ENCODE measurements around the gene SQSTM1.

Gene SQSTM1

GRCh38 chr5:179880066-179880650, 59.5 kb downstream of the SQSTM1 start:
- no peak for DNase-seq
- in situ Hi-C loops (cut with MboI; ENCODE audit: low pct_unique_long_range_greater_than_20kb, low sequenced_read_pairs) = no loop called here

GRCh38 chr5:179880848-179881590, 60.3 kb downstream of the SQSTM1 start:
- DNase-seq = no peak
- in situ Hi-C loops (cut with MboI; ENCODE audit: low pct_unique_long_range_greater_than_20kb, low sequenced_read_pairs) = no loop called here

- in situ Hi-C loops (cut with MboI; ENCODE audit: low pct_unique_long_range_greater_than_20kb, low sequenced_read_pairs) = no loop called here
- no peak for DNase-seq
Observed at GRCh38 chr5:179882338-179882737, 61.6 kb downstream of the SQSTM1 start.

GRCh38 chr5:179883163-179883562, 62.5 kb downstream of the SQSTM1 start:
- in situ Hi-C loops (cut with MboI; ENCODE audit: low pct_unique_long_range_greater_than_20kb, low sequenced_read_pairs) = no loop called here
- DNase-seq = no peak

- in situ Hi-C loops (cut with MboI; ENCODE audit: low pct_unique_long_range_greater_than_20kb, low sequenced_read_pairs) = no loop called here
- no peak for DNase-seq
Observed at GRCh38 chr5:179885491-179886090, 64.9 kb downstream of the SQSTM1 start.

GRCh38 chr5:179886190-179886911, 65.6 kb downstream of the SQSTM1 start:
- DNase-seq = no peak
- in situ Hi-C loops (cut with MboI; ENCODE audit: low pct_unique_long_range_greater_than_20kb, low sequenced_read_pairs) = no loop called here

GRCh38 chr5:179887095-179887494, 66.4 kb downstream of the SQSTM1 start:
- DNase-seq = no peak
- in situ Hi-C loops (cut with MboI; ENCODE audit: low pct_unique_long_range_greater_than_20kb, low sequenced_read_pairs) = no loop called here
